ENCODE measurements around the gene LCN1. TPM values are rescaled to one million over a fixed set of nuclear protein-coding genes. Genes with fewer than 3 reads are reported as not detected.

The LCN1 gene
- total RNA-seq, 4 donors from 2014 or later = not detected

GRCh38 chr9:135550344-135550918 is 29.2 kb downstream of the LCN1 start:
- intact Hi-C loops (cut with DNase I; ENCODE audit: low total_unique reads) = no loop called here
- Histone ChIP-seq H3K4me3 (no peak overlapping the region), H3K27ac (no peak overlapping the region), H3K27me3 (no peaks in the 10 kb centered on the region), H3K36me3 (no peaks in the 10 kb centered on the region), H3K9me3 (no peaks in the 10 kb centered on the region), H3K4me1 (no peaks in the 10 kb centered on the region)
- in situ Hi-C loops (cut with MboI; ENCODE audit: low sequenced_read_pairs in 4 of 4) = no loop called here
- ATAC-seq (no peak), DNase-seq (no peak)
- TF ChIP-seq CTCF (IDR thresholded peaks at IDR 0.05 in 4 of 5, conservative IDR thresholded peaks at IDR 0.05 in 1 of 5) (no peak), POLR2A (IDR thresholded peaks at IDR 0.05) (no peak)

GRCh38 chr9:135551031-135551430 is 29.8 kb downstream of the LCN1 start:
- H3K4me3 ChIP-seq = no peak overlapping the region
- in situ Hi-C loops (cut with MboI; ENCODE audit: low sequenced_read_pairs in 4 of 4) (no loop called here), intact Hi-C loops (cut with DNase I; ENCODE audit: low total_unique reads) (no loop called here)
- H3K36me3 ChIP-seq = no peaks in the 10 kb centered on the region
- H3K9me3 ChIP-seq = no peaks in the 10 kb centered on the region
- no peaks in the 10 kb centered on the region for H3K4me1 ChIP-seq
- H3K27ac ChIP-seq = no peak overlapping the region
- ATAC-seq = no peak
- no peak for TF ChIP-seq CTCF (IDR thresholded peaks at IDR 0.05 in 4 of 5, conservative IDR thresholded peaks at IDR 0.05 in 1 of 5)
- TF ChIP-seq POLR2A (IDR thresholded peaks at IDR 0.05) = no peak
- no peaks in the 10 kb centered on the region for H3K27me3 ChIP-seq
- DNase-seq = no peak

GRCh38 chr9:135551456-135551855 is 30.2 kb downstream of the LCN1 start:
- ATAC-seq = no peak
- DNase-seq = no peak
- H3K4me3 ChIP-seq = no peak overlapping the region
- no peaks in the 10 kb centered on the region for H3K36me3 ChIP-seq
- no peak overlapping the region for H3K27ac ChIP-seq
- no peaks in the 10 kb centered on the region for H3K27me3 ChIP-seq
- in situ Hi-C loops (cut with MboI; ENCODE audit: low sequenced_read_pairs in 4 of 4) (no loop called here), intact Hi-C loops (cut with DNase I; ENCODE audit: low total_unique reads) (no loop called here)
- TF ChIP-seq POLR2A (IDR thresholded peaks at IDR 0.05) = no peak
- TF ChIP-seq CTCF (IDR thresholded peaks at IDR 0.05 in 4 of 5, conservative IDR thresholded peaks at IDR 0.05 in 1 of 5) = no peak
- no peaks in the 10 kb centered on the region for H3K4me1 ChIP-seq
- no peaks in the 10 kb centered on the region for H3K9me3 ChIP-seq

GRCh38 chr9:135552021-135552697 is 30.9 kb downstream of the LCN1 start:
- in situ Hi-C loops (cut with MboI; ENCODE audit: low sequenced_read_pairs in 4 of 4) = no loop called here
- intact Hi-C loops (cut with DNase I; ENCODE audit: low total_unique reads) = no loop called here
- ATAC-seq (no peak), DNase-seq (no peak)
- H3K36me3 ChIP-seq = no peaks in the 10 kb centered on the region
- H3K4me1 ChIP-seq = no peaks in the 10 kb centered on the region
- no peaks in the 10 kb centered on the region for H3K27me3 ChIP-seq
- no peaks in the 10 kb centered on the region for H3K9me3 ChIP-seq
- H3K27ac ChIP-seq = no peak overlapping the region
- no peak for TF ChIP-seq CTCF (IDR thresholded peaks at IDR 0.05 in 4 of 5, conservative IDR thresholded peaks at IDR 0.05 in 1 of 5)
- TF ChIP-seq POLR2A (IDR thresholded peaks at IDR 0.05) = no peak
- no peak overlapping the region for H3K4me3 ChIP-seq
